ENCODE data around the gene AMH. TPM values are rescaled to one million over a fixed set of nuclear protein-coding genes. Genes with fewer than 3 reads are reported as not detected.

AMH gene
- total and polyA plus RNA-seq, 10 donors: 0.20 to 5.7 (median 1.0) TPM

DNA sequence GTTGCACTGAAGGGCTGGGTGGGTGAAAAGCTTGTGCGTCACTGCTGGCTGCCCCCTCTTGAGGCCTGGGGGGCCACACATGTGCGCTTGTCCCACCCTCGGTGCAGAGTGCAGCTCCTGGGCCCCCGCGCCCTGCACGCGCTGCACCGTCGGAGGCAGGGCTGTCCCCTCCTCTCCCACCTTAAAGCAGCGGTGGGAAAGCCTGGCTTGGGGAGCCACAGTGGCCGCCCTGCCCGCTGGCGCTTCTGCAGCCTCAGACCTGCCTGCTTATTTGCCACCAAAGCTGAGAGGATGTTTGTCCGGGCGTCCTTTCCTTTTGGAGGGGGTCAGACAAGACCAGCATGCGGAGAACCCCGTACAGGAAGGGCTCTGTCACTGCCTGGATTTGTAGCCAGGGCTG lies 39.7 kb upstream of the AMH start:
- no peak for TF ChIP-seq POLR2A (IDR thresholded peaks at IDR 0.05)
- TF ChIP-seq POLR2AphosphoS5 (IDR thresholded peaks at IDR 0.05): no peak
- TF ChIP-seq, protein P1, sequence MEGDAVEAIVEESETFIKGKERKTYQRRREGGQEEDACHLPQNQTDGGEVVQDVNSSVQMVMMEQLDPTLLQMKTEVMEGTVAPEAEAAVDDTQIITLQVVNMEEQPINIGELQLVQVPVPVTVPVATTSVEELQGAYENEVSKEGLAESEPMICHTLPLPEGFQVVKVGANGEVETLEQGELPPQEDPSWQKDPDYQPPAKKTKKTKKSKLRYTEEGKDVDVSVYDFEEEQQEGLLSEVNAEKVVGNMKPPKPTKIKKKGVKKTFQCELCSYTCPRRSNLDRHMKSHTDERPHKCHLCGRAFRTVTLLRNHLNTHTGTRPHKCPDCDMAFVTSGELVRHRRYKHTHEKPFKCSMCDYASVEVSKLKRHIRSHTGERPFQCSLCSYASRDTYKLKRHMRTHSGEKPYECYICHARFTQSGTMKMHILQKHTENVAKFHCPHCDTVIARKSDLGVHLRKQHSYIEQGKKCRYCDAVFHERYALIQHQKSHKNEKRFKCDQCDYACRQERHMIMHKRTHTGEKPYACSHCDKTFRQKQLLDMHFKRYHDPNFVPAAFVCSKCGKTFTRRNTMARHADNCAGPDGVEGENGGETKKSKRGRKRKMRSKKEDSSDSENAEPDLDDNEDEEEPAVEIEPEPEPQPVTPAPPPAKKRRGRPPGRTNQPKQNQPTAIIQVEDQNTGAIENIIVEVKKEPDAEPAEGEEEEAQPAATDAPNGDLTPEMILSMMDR (IDR thresholded peaks at IDR 0.05 in 8 of 11, conservative IDR thresholded peaks at IDR 0.05 in 3 of 11): no peak
- intact Hi-C loops (cut with DNase I; ENCODE audit: low total_unique reads): no loop called here
- Histone ChIP-seq H3K36me3 (peaks cover 0 to 100% (median 65%) of the 10 kb centered on the region in 6 donors), H3K27ac (peak overlapping the region in 2 of 8 donors; percentile 21 to 62), H3K4me1 (peaks cover 0 to 24% (median 15%) of the 10 kb centered on the region in 6 donors), H3K4me3 (no peak overlapping the region), H3K27me3 (replicated peaks in 1 of 7) (no peaks in the 10 kb centered on the region), H3K9me3 (no peaks in the 10 kb centered on the region)
- WGBS, 5 donors: 78 to 97% (median 92%) methylated on average over 9 to 17 of the region's 17 CpGs
- no peak for DNase-seq

- 83 to 95% (median 89%) methylated on average over 3 to 21 of the region's 21 CpGs for WGBS, 5 donors
- no peak for DNase-seq
These were observed 38.9 kb upstream of the AMH start for GRCh38 chr19:2210206-2210605.

DNA sequence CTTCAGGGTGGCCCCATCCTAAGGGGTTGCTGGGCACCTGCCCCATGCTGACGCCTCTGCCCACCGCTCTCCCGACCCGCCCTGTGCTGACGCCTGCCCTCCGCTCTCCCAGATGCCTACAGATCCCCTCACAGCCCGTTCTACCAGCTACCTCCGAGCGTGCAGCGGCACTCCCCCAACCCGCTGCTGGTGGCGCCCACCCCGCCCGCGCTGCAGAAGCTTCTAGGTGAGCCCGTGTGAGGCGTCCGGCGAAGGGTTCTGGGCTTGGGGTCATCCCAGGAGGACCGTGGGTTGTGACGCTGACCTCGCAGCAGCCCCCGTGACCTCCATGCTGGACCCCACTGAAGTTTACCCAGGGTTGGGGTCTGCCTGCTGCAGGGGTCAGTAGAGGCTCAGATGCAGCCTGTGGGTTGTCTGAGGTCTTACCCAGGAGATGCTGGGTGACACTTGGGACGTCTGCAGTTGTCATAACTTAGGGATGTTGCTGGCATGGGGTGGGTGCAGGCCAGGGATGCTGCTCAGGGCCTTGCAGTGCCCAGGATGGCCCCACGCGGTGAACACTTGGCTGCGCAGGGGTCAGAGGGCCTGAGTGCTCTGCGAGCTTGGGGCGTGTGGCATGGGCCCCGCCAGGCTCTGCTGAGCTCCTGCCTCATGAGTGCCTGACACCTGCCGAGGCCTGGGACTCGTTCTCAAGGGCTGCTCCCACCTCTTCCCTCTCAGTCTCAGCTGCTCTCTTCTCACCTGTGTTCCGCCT lies 38.0 kb upstream of the AMH start:
- peaks cover 0 to 35% (median 20%) of the 10 kb centered on the region in 6 donors for H3K4me1 ChIP-seq
- H3K27me3 ChIP-seq (replicated peaks in 1 of 7): no peaks in the 10 kb centered on the region
- TF ChIP-seq POLR2AphosphoS5 (IDR thresholded peaks at IDR 0.05): peak in 1 of 3 donors; percentile 8
- TF ChIP-seq POLR2A (IDR thresholded peaks at IDR 0.05): no peak
- no peak overlapping the region for H3K27ac ChIP-seq
- H3K9me3 ChIP-seq: no peaks in the 10 kb centered on the region
- H3K4me3 ChIP-seq: no peak overlapping the region
- intact Hi-C loops (cut with DNase I; ENCODE audit: low total_unique reads): no loop called here
- 93 to 99% (median 95%) methylated on average over 19 to 33 of the region's 33 CpGs for WGBS, 5 donors
- DNase-seq: no peak
- peaks cover 0 to 100% (median 81%) of the 10 kb centered on the region in 6 donors for H3K36me3 ChIP-seq

More at GRCh38 chr19:2210206-2210605, 38.9 kb upstream of the AMH start:
- H3K4me3 ChIP-seq: no peak overlapping the region
- H3K36me3 ChIP-seq: peaks cover 0 to 100% (median 73%) of the 10 kb centered on the region in 6 donors
- no peak overlapping the region for H3K27ac ChIP-seq
- TF ChIP-seq POLR2AphosphoS5 (IDR thresholded peaks at IDR 0.05) (no peak), POLR2A (IDR thresholded peaks at IDR 0.05) (no peak)
- TF ChIP-seq, protein P1 (IDR thresholded peaks at IDR 0.05 in 8 of 11, conservative IDR thresholded peaks at IDR 0.05 in 3 of 11): no peak
- H3K9me3 ChIP-seq: no peaks in the 10 kb centered on the region
- intact Hi-C loops (cut with DNase I; ENCODE audit: low total_unique reads): no loop called here
- H3K4me1 ChIP-seq: peaks cover 0 to 30% (median 15%) of the 10 kb centered on the region in 6 donors
- H3K27me3 ChIP-seq (replicated peaks in 1 of 7): no peaks in the 10 kb centered on the region

- TF ChIP-seq, protein P1 (IDR thresholded peaks at IDR 0.05 in 8 of 11, conservative IDR thresholded peaks at IDR 0.05 in 3 of 11): no peak
- TF ChIP-seq POLR2AphosphoS5 (IDR thresholded peaks at IDR 0.05) (no peak), POLR2A (IDR thresholded peaks at IDR 0.05) (no peak)
- no peak overlapping the region for H3K4me3 ChIP-seq
- peaks cover 0 to 28% (median 17%) of the 10 kb centered on the region in 6 donors for H3K4me1 ChIP-seq
- intact Hi-C loops (cut with DNase I; ENCODE audit: low total_unique reads): no loop called here
- H3K27me3 ChIP-seq (replicated peaks in 1 of 7): no peaks in the 10 kb centered on the region
- WGBS, 5 donors: 89 to 95% (median 93%) methylated on average over 13 to 21 of the region's 21 CpGs
- no peak for DNase-seq
- H3K27ac ChIP-seq: no peak overlapping the region
- peaks cover 0 to 100% (median 86%) of the 10 kb centered on the region in 6 donors for H3K36me3 ChIP-seq
- H3K9me3 ChIP-seq: no peaks in the 10 kb centered on the region
These were observed 36.0 kb upstream of the AMH start for GRCh38 chr19:2212861-2213711.

Data from spleen (tissue), 11 donors.